COLO668 (cell line): ENCODE results near the gene IGSF3.
"Not testable (repeated sequence)": the region's sequence is repeated elsewhere in the genome, so short reads cannot be mapped to it uniquely, and the experiment has no call there.

Experiments used
- DNase-seq: peaks from one replicate; lab custom pipeline; 2025; ENCODE audit not compliant: unreplicated experiment; lab: John Stamatoyannopoulos, UW

IGSF3 gene

GRCh38 chr1:116664366-116664977 is 3.1 kb downstream of the IGSF3 start:
- peak; percentile 67 for DNase-seq

- no peak for DNase-seq
These were observed 3.7 kb downstream of the IGSF3 start for GRCh38 chr1:116663821-116664220.

GRCh38 chr1:116661633-116662032 is 5.9 kb downstream of the IGSF3 start:
- no peak for DNase-seq

- DNase-seq = not testable (repeated sequence)
These were observed 8.9 kb downstream of the IGSF3 start for GRCh38 chr1:116658645-116659044.

DNA sequence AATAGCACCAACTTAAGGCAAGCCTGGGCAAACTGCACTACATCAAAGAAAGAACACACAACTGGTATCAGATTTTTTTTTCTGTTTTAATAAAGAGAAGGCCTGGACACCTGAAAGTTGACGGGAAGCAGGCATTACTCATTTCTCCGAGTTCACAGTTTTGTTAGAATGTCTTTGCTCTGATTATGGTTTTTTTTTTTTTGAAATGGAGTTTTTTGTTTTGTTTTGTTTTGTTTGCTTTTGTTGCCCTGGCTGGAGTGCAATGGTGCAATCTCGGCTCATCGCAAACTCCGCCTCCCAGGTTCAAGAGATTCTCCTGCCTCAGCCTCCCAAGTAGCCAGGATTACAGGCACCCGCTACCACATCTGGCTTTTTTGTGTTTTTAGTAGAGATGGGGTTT is 9.7 kb downstream of the IGSF3 start:
- not testable (repeated sequence) for DNase-seq

DNA sequence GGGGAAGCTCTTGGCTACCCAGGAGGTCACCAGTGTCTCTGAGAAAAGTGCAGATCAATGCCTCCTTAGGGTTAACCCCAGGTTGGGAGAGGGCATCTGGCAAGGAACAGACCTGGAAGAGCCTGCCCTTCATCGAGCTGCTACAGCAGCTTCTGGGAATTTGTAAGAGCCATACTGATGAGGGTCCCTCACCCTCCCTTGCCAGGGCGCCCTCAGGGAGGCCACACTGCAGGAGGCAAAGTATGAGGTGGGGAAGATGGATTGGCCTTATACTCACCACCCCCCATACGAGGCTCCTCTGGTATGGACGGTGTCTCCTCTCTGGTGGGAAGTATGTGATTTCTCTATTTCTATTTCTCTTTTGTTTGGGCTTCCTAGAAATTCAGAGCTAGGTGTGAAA is 13.2 kb downstream of the IGSF3 start:
- DNase-seq = no peak

- DNase-seq = not testable (repeated sequence)
These were observed 14.9 kb downstream of the IGSF3 start for GRCh38 chr1:116652598-116652997.

GRCh38 chr1:116650781-116651180 is 16.8 kb downstream of the IGSF3 start:
- DNase-seq = not testable (repeated sequence)

DNA sequence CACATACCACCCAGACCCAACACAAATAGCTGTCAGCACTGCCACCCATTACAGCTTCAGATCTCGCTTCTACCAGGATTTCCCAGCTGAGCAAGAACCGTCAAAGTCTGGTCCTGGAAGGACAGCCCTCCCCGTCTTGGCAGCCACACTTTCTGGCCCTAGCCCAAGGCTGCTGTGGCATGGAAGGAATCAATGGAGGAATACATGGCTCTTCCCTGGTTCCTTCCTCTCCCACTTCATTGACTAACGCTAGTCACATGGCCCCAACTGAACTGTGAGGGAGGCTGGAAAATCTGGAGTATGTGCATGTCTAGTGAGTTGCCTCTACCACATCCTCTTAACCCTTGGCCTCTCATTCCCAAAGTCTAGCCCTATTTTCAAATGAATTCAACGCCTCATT is 18.5 kb downstream of the IGSF3 start:
- DNase-seq = not testable (repeated sequence)

DNA sequence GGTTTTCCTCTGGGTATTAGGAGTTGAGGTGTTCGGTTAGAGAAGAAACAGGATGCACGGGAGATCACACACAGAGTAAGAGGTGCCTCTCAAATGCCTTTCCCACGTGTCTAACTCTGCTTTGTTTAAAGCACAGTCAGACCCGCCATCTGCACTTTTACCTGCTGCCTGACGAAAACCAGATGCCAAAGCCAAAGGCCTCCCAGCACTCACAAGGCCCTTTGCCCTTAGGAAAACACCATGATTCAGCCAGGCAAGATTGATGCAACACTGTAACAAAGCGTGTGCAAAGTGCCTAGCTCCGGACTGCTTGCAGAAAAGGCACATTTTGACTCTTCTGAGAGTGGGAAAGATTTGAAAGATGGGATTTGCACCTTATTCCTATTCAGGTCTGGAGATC is 19.2 kb downstream of the IGSF3 start:
- not testable (repeated sequence) for DNase-seq

- DNase-seq = not testable (repeated sequence)
These were observed 20.3 kb downstream of the IGSF3 start for GRCh38 chr1:116647186-116647585.

GRCh38 chr1:116646673-116647170 is 20.8 kb downstream of the IGSF3 start:
- DNase-seq = not testable (repeated sequence)

DNA sequence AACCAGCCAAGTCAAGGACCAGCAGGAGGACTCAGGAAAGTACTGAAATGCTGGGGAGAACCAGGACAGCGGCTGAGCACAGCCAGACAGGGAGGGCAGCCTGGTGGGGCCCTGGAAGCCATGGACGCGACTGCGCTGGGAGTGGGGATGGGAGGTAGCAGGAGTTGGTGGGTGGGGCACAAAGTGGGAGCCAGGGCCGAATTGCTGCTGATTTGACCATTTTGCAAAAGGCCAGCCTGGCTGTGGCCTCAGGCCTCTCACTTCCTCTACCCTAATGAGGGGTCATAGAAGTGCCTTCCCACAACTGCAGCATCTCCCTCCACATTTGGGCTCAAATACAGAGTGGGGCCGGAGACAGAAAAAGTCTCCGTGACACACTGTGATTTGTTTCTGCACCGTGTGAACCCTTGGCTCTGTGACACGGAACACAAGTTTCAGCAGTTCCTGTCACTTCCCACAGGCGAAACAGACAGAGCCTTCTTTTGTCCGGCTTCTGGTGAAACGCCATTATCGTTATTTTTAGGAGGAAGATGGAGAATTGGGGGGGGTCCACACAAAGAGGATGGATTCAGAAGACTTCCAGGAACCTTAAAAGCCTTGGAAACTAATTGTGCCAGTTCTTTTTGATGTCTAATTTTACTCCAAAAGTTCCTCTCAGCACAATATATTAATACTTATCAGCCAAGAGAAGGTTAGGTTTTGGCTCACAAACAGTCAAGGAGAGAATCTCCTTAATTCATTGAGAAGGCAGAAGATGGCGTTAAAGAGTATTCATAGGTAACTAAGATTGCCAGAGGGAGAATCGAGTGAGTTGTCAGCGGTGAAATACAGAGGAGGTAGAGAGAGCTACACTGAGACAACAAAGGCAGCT is 21.5 kb downstream of the IGSF3 start:
- not testable (repeated sequence) for DNase-seq

DNA sequence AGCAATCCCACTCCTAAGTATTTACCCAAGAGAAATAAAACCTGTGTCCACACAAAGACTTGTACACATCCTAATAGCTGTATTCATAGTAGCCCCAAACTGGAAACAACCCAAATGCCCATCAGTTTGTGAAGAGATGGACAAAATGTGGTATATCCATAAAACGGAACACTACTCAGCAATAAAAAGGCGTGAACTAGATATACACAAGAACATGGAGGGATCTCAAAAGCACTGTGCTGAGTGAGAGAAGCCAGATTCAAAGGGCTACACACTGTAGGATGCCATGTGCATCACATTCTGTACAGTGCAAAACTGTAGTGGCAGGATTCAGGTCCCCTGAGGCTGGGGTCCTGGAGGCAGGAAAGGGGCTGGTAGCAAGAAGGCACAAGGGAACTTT is 22.5 kb downstream of the IGSF3 start:
- DNase-seq = not testable (repeated sequence)

DNA sequence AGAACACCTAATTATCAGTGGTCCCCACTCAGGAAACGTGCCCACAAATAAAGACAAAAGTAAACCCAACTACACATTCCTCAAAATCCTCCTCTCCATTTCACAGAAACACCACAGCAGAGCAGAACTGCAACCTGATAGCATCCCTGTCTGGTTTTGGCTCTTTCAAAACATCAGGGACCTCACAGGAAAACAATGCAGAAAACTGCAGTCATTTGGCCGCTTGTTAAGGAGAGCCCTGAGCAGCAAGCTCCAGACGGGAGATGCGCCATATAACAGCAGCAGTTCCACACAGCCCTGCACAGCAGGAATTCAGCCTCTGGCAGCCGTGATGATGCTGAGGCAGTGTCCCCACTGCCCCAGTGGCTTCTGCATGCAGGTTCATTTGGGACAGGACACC is 23.4 kb downstream of the IGSF3 start:
- DNase-seq = not testable (repeated sequence)

- DNase-seq = peak; percentile 77
These were observed 24.2 kb downstream of the IGSF3 start for GRCh38 chr1:116643281-116643751.

DNA sequence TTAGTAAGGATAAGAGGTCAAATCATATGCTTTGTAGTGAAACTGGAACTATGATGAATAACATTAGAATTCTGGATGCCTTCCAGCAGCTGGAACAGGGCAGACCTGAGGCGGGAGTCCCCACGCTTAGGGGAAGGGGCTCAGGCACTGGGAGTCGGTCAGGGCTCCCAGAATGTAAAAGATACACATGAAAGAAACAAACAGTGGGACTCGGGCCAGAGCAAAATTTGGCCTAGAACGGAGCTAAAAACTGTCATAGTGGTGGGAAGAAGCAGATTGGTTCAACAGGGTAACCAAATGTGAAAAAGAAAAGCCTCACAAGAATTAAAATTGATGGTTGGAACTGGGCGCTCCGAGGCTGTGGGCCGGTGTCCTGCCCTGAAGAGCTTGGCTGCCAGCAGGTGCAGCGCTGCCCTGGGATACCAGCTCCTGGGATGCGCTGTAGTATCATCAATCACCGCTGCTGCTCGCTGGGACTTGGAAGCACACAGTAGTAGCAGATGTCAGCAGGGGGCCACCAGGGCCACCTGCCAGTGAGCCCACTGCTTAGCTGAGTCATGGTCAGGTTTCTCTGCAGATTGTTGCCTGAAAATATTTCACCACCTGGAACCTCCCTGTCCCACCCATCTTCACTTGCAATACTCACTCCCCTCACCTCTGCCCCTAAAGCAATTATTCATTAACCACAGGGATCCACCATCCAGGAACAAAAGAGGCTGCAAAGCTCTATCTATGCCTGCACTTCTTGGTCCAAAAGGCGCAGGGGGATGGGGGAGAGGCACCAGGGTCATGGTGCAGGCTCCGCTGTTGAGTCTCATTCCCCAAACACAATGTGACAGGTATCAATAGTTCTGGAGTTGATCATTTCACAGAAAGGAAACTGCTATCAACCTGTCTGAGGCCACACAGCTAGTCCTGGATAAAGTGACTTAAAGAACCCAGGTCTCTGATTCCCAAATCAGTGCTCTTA is 24.9 kb downstream of the IGSF3 start:
- peak; percentile 90 for DNase-seq

- not testable (repeated sequence) for DNase-seq
These were observed 29.9 kb downstream of the IGSF3 start for GRCh38 chr1:116637583-116637982.

- not testable (repeated sequence) for DNase-seq
These were observed 30.9 kb downstream of the IGSF3 start for GRCh38 chr1:116636584-116636983.

- not testable (repeated sequence) for DNase-seq
These were observed 33.1 kb downstream of the IGSF3 start for GRCh38 chr1:116634386-116634785.
